Epithelial cell of esophagus (primary cell): ENCODE measurements around the gene TBX1.

Experiments
- DNase-seq: peaks from one replicate; pipeline ENCODE4 v3.0.0; 2010; ENCODE audit warnings: low read depth
- H3K4me3 ChIP-seq: 2 replicates; pipeline ENCODE4 v1.5.1; 2011; ENCODE audit warnings: mild to moderate bottlenecking, low read length, control low read depth
- TF ChIP-seq, protein P1 (sequence below): IDR thresholded peaks from 2 replicates; pipeline ENCODE4 v1.5.1; 2011; ENCODE audit warnings: low read depth, mild to moderate bottlenecking, low read length, control low read depth, inconsistent platforms; ENCODE audit not compliant: insufficient read depth; ENCODE audit errors: missing control alignments

The TBX1 gene

DNA sequence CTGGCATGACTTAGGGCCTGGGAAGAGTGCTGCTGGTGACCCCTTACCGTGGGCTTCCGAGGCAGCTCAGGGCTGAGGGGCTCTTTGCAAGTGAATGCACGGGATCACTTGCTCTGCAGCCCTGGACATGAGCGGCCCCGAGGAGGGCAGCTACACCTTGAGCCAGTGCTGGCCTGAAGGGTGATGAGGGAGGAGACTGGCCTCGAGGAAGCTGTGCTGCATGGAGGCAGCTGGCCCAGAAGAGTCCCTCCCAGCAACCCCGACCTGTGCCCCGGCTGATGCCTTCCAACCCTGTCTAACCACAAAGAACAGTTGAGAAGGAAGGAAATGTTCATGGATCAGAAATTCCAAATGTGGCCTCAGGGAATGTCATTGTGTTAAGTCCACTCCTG is 45.2 kb downstream of the TBX1 start:
- TF ChIP-seq, protein P1, sequence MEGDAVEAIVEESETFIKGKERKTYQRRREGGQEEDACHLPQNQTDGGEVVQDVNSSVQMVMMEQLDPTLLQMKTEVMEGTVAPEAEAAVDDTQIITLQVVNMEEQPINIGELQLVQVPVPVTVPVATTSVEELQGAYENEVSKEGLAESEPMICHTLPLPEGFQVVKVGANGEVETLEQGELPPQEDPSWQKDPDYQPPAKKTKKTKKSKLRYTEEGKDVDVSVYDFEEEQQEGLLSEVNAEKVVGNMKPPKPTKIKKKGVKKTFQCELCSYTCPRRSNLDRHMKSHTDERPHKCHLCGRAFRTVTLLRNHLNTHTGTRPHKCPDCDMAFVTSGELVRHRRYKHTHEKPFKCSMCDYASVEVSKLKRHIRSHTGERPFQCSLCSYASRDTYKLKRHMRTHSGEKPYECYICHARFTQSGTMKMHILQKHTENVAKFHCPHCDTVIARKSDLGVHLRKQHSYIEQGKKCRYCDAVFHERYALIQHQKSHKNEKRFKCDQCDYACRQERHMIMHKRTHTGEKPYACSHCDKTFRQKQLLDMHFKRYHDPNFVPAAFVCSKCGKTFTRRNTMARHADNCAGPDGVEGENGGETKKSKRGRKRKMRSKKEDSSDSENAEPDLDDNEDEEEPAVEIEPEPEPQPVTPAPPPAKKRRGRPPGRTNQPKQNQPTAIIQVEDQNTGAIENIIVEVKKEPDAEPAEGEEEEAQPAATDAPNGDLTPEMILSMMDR = no peak

DNA sequence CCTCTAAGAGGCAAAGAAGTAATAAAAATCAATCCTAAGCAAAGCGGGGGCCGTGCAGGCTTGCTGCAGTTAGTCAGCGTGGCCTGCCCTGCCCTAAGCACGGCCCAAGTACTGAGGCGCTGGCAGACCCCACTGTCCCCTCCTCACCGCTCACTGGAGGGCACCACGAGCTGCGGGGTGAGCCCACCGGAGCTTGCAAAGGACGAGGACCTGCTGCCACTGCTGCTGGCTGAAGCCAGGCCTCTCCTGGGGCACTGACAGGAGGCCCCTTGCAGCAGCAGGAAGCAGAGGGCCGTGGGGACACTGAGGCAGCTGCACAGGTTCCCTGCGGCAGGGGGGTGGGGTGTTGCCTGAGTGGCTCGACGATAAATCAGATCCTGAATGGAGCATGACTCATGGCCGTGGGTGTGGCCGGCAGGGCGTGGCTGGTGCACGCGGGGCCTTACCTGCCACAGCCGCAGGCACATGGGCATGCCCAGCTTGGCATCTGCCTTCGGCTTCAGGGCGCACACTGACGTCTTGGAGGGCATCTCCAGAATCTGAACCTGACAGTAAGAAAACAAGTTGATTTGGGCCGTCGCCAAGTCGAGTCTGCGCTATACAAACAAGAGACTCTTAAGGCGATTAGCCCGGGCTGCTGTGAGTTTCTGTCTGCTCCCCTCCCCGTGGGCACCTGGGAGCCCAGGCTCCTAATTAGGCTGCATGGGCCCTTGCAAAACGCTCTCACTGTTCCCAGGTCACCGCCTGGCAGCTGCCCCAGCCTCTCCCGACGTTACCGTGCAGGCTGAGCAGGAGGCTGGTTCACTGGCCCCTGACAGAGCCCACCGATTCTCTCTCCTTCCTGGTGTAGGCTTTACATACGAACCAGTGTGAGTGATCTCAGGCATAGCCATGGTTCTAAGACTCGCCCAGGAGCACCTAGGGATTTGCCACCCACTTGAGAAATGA is 45.9 kb downstream of the TBX1 start:
- TF ChIP-seq, protein P1 = no peak
- H3K4me3 ChIP-seq = no peak overlapping the region
- peak; percentile 96 for DNase-seq

More for the DNA sequence above, 45.2 kb downstream of the TBX1 start:
- H3K4me3 ChIP-seq = no peak overlapping the region
- peak; percentile 24 for DNase-seq

DNA sequence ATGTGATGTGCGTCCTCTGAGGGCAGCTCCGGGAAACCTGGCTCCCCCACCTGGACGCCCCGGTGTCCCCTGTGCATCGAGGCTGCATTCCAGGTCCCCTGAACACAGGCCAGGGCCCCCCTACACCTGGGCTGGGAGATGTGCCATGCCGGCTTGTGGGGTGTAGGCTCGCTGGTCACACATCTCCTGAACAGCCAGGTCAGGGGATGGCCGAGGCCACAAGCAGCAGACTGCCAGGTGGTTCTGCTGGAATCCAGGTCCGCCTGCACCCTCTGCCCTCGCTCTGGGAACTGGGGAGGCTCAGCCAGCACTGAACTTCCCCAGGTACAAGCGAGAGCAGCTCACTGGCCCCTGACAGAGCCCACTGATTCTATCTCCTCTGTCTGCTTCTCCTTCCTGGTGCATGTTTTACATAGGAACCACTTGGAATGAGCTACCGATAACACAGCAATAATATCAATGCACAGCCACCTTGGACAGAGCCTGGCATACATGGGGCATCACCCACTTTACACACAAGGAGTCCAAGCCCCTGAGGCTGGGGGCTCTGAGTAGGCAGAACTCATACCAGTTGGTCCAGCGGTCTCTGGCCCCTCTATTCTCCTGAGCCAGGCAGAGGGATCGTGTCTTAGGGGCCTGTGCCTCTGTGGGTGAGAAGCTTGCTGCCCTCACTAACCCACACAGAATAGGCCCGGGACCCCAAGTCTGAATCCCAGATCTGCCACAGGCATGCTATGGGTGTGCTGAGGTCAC is 46.8 kb downstream of the TBX1 start:
- no peak for DNase-seq
- TF ChIP-seq, protein P1 = no peak
- no peak overlapping the region for H3K4me3 ChIP-seq

GRCh38 chr22:19807914-19808872 is 47.6 kb downstream of the TBX1 start:
- H3K4me3 ChIP-seq = no peak overlapping the region
- no peak for DNase-seq
- TF ChIP-seq, protein P1 = no peak

- TF ChIP-seq, protein P1 = no peak
- no peak overlapping the region for H3K4me3 ChIP-seq
- no peak for DNase-seq
These were observed 48.4 kb downstream of the TBX1 start for GRCh38 chr22:19808873-19809478.

DNA sequence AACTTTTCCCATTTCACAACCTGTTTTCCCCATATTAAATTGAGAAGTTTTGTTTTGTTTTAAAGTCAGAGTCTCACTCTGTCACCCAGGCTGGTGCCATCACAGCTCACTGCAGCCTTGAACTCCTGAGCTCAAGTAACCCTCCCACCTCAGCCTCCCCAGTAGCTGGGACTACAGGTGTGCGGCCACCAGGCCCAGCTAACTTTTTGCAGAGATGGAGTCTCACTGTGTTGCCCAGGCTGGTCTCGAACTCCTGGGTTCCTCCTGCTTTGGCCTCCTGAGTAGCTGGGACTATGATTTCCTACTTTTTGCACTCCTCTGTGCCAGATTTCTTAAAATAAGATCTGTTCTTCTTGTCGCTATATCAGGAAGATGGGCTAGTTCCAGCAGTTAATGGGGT is 49.2 kb downstream of the TBX1 start:
- no peak for DNase-seq
- TF ChIP-seq, protein P1 = no peak
- H3K4me3 ChIP-seq = no peak overlapping the region
